ENCODE results near the gene GARIN1A.
"Not testable (repeated sequence)": the region's sequence is repeated elsewhere in the genome, so short reads cannot be mapped to it uniquely, and the experiment has no call there.

Gene GARIN1A

GRCh38 chr7:128683270-128683669 is 11.2 kb downstream of the GARIN1A start:
- not testable (repeated sequence) for DNase-seq (ENCODE audit: low read depth in 3 of 3)

- not testable (repeated sequence) for DNase-seq (ENCODE audit: low read depth in 3 of 3)
These were observed 11.6 kb downstream of the GARIN1A start for GRCh38 chr7:128683738-128684137.

GRCh38 chr7:128687131-128687530 is 15.0 kb downstream of the GARIN1A start:
- DNase-seq (ENCODE audit: low read depth in 3 of 3): no peak

GRCh38 chr7:128688492-128688891 is 16.4 kb downstream of the GARIN1A start:
- DNase-seq (ENCODE audit: low read depth in 3 of 3): no peak

GRCh38 chr7:128689161-128689935 is 17.3 kb downstream of the GARIN1A start:
- DNase-seq (ENCODE audit: low read depth in 3 of 3): not testable (repeated sequence)

- no peak for DNase-seq (ENCODE audit: low read depth in 3 of 3)
These were observed 19.1 kb downstream of the GARIN1A start for GRCh38 chr7:128691227-128691626.

- DNase-seq (ENCODE audit: low read depth in 3 of 3): no peak
These were observed 20.7 kb downstream of the GARIN1A start for GRCh38 chr7:128692623-128693270.

- DNase-seq (ENCODE audit: low read depth in 3 of 3): no peak
These were observed 21.4 kb downstream of the GARIN1A start for GRCh38 chr7:128693373-128694015.

- DNase-seq (ENCODE audit: low read depth in 3 of 3): no peak
These were observed 22.6 kb downstream of the GARIN1A start for GRCh38 chr7:128694738-128695137.

- peak in 1 of 3 experiments; percentile 18 for DNase-seq (ENCODE audit: low read depth in 3 of 3)
These were observed 25.3 kb downstream of the GARIN1A start for GRCh38 chr7:128697302-128697905.

GRCh38 chr7:128699196-128699712 is 27.2 kb downstream of the GARIN1A start:
- no peak for DNase-seq (ENCODE audit: low read depth in 3 of 3)

GRCh38 chr7:128699895-128700294 is 27.8 kb downstream of the GARIN1A start:
- no peak for DNase-seq (ENCODE audit: low read depth in 3 of 3)

GRCh38 chr7:128701062-128701785 is 29.1 kb downstream of the GARIN1A start:
- no peak for DNase-seq (ENCODE audit: low read depth in 3 of 3)

- no peak for DNase-seq (ENCODE audit: low read depth in 3 of 3)
These were observed 31.6 kb downstream of the GARIN1A start for GRCh38 chr7:128703609-128704241.

- DNase-seq (ENCODE audit: low read depth in 3 of 3): no peak
These were observed 33.8 kb downstream of the GARIN1A start for GRCh38 chr7:128705891-128706333.

GRCh38 chr7:128707752-128708151 is 35.7 kb downstream of the GARIN1A start:
- no peak for DNase-seq (ENCODE audit: low read depth in 3 of 3)

GRCh38 chr7:128708235-128708634 is 36.1 kb downstream of the GARIN1A start:
- no peak for DNase-seq (ENCODE audit: low read depth in 3 of 3)

- no peak for DNase-seq (ENCODE audit: low read depth in 3 of 3)
These were observed 36.7 kb downstream of the GARIN1A start for GRCh38 chr7:128708824-128709223.

GRCh38 chr7:128710481-128710880 is 38.4 kb downstream of the GARIN1A start:
- DNase-seq (ENCODE audit: low read depth in 3 of 3): no peak

GRCh38 chr7:128713794-128714193 is 41.7 kb downstream of the GARIN1A start:
- no peak for DNase-seq (ENCODE audit: low read depth in 3 of 3)
